Measurements from ENCODE around the gene MEGF11. TPM values are rescaled to one million over a fixed set of nuclear protein-coding genes. Genes with fewer than 3 reads are reported as not detected.

MEGF11 gene
- total and polyA plus RNA-seq, 8 donors = 0.05 to 0.92 (median 0.14) TPM; not detected in 4

DNA sequence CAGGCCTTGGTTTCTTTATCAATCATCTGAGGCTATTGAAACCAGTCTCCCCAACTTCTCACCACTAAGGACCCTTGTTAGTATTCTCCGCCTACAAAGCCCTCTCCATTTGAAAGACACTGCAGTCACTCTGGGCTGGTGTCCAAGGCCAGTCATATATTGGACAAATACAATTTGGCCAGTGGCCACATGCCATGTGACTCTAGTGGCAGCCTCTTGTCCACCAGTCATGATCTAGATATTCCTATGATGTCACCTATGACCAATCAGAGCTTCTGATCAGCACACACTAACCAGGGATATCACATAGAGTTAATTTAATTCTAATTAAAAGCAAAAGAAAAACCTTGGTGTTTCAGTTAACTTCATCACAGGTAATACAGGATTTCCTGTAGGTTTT, 316.1 kb downstream of the MEGF11 start:
- Histone ChIP-seq H3K27me3 (no peaks in the 10 kb centered on the region), H3K4me3 (no peak overlapping the region), H3K27ac (no peak overlapping the region), H3K9me3 (no peaks in the 10 kb centered on the region), H3K36me3 (no peaks in the 10 kb centered on the region), H3K4me1 (peaks cover 11 to 20% (median 15%) of the 10 kb centered on the region in 4 donors)
- 83 to 100% (median 93%) methylated on average over 1 of the region's 1 CpG for WGBS, 5 donors
- DNase-seq = peak in 1 of 2 donors; percentile 67
- intact Hi-C loops (cut with DNase I; ENCODE audit: low total_unique reads) = no loop called here
- no peak for TF ChIP-seq CTCF (IDR thresholded peaks at IDR 0.05)

GRCh38 chr15:65937054-65937453, 316.5 kb downstream of the MEGF11 start:
- TF ChIP-seq CTCF (IDR thresholded peaks at IDR 0.05) = no peak
- no peak for TF ChIP-seq POLR2AphosphoS5 (IDR thresholded peaks at IDR 0.05)
- no peak for TF ChIP-seq POLR2A (IDR thresholded peaks at IDR 0.05)
- no peak for TF ChIP-seq EP300 (IDR thresholded peaks at IDR 0.05)
- H3K4me1 ChIP-seq = peaks cover 11 to 20% (median 15%) of the 10 kb centered on the region in 4 donors
- no peak overlapping the region for H3K4me3 ChIP-seq
- no peaks in the 10 kb centered on the region for H3K36me3 ChIP-seq
- no peak for DNase-seq
- WGBS, 5 donors = 89 to 96% (median 92%) methylated on average over 3 of the region's 3 CpGs
- no peaks in the 10 kb centered on the region for H3K27me3 ChIP-seq
- no peaks in the 10 kb centered on the region for H3K9me3 ChIP-seq
- intact Hi-C loops (cut with DNase I; ENCODE audit: low total_unique reads) = no loop called here
- no peak overlapping the region for H3K27ac ChIP-seq

- 18 to 56% (median 28%) methylated on average over 1 of the region's 1 CpG for WGBS, 5 donors
- Histone ChIP-seq H3K27ac (no peak overlapping the region), H3K9me3 (no peaks in the 10 kb centered on the region), H3K36me3 (no peaks in the 10 kb centered on the region), H3K27me3 (no peaks in the 10 kb centered on the region), H3K4me1 (peaks cover 11 to 20% (median 15%) of the 10 kb centered on the region in 4 donors), H3K4me3 (no peak overlapping the region)
- TF ChIP-seq POLR2A (IDR thresholded peaks at IDR 0.05) (no peak), EP300 (IDR thresholded peaks at IDR 0.05) (no peak), CTCF (IDR thresholded peaks at IDR 0.05) (no peak), POLR2AphosphoS5 (IDR thresholded peaks at IDR 0.05) (no peak)
- no peak for DNase-seq
- intact Hi-C loops (cut with DNase I; ENCODE audit: low total_unique reads) = no loop called here
Observed at GRCh38 chr15:65936282-65936681, 317.3 kb downstream of the MEGF11 start.

GRCh38 chr15:65935391-65935790, 318.2 kb downstream of the MEGF11 start:
- intact Hi-C loops (cut with DNase I; ENCODE audit: low total_unique reads) = no loop called here
- Histone ChIP-seq H3K36me3 (no peaks in the 10 kb centered on the region), H3K27me3 (no peaks in the 10 kb centered on the region), H3K27ac (no peak overlapping the region), H3K9me3 (no peaks in the 10 kb centered on the region), H3K4me1 (peaks cover 5 to 17% (median 10%) of the 10 kb centered on the region in 4 donors), H3K4me3 (no peak overlapping the region)
- DNase-seq = no peak
- 74 to 91% (median 83%) methylated on average over 2 of the region's 2 CpGs for WGBS, 5 donors
- TF ChIP-seq CTCF (IDR thresholded peaks at IDR 0.05) (no peak), POLR2A (IDR thresholded peaks at IDR 0.05) (no peak)
